Measurements from ENCODE around the gene RBL1. TPM values are rescaled to one million over a fixed set of nuclear protein-coding genes. Genes with fewer than 3 reads are reported as not detected.
"Not testable (repeated sequence)": the region's sequence is repeated elsewhere in the genome, so short reads cannot be mapped to it uniquely, and the experiment has no call there.

RBL1 gene
- total RNA-seq, 1 donor from 2014 or later, result 4.3 TPM

DNA sequence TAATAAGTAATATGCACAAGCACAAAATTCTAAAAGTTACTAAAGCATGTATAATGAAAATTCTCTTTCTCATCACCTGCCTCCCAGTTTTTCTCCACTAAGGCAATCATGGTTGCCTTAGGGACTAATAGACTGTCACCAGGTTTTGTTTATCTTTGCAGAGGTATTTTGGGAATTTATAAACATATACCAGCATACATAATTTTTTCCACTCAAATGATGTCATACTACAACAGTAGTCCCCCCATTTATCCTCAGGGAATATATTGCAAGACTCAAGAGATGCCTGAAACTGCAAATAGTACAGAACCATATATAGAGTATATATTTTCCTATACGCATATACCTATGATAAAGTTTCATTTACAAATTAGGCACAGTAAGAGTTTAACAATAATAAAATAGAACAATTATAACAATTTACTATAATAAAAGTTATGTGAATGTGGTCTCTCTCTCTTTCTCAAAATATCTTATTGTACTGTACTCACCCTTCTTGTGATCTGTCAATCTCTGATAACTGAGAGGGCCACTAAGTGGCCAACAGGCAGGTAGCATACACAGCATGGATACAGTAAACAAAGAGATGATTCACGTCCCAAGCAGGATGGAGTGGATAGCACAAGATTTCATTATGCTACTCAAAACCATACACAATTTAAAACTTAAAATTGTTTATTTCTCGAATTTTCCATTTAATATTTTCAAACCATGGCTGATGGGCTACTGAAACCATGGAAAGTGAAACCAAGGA, 19.7 kb downstream of the RBL1 start:
- DNase-seq (ENCODE audit: extremely low read depth, low read depth, low spot score), result no peak

DNA sequence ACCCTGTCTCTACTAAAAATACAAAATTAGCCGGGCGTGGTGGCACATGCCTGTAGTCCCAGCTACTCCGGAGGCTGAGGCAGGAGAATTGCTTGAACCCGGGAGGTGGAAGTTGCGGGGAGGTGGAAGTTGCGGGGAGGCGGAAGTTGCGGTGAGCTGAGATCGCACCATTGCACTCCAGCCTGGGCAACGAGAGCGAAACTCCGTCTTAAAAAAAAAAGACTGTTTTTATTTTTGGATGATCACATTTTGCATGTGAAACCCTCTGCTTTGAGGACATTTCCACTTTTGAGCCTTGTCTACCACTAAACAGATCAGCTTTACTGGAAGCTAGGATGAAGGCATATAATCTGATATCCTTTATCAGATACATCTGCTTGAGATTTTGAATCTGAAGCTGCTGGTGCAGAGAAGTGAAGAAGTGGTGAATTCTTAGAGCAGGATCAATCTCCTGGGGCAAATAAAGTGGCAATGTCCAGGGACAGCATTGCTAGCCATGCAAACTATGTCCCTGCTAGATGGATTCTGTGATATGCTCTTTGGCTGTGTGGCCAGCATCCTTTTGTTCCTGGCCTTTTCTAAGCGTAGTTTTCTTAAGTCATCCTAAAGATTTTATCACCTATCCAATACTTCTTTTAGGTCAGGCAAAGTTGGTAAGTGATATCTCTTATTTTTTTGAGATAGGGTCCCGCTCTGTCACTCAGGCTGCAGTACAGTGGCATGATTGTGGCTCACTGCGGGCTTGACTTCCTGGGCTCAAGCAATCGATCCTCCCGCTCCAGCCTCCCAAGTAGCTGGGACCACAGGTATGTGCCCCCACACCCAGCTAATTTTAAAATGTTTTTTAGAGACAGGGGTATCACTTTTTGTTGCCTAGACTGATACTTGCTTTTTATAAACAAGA, 23.3 kb downstream of the RBL1 start:
- no peak for DNase-seq (ENCODE audit: extremely low read depth, low read depth, low spot score)

DNA sequence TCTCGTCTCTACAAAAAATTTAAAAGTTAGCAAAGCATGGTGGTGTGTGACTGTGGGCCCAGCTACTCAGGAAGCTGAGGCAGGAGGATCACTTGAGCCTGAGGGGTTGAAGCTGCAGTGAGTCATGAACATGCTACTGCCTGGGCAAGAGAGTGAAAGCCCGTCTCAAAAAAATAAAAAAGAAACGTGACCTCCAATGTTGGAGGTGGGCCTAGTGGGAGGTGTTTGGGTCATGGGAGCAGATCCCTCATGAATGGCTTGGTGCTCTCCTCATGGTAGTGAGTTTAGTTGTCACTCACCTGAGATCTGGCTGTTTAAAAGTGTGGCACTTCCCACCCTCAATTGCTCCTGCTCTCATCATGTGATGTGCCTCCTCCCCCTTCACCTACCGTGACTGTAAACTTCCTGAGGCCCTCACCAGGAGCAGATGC, 24.3 kb downstream of the RBL1 start:
- DNase-seq (ENCODE audit: extremely low read depth, low read depth, low spot score), result no peak

DNA sequence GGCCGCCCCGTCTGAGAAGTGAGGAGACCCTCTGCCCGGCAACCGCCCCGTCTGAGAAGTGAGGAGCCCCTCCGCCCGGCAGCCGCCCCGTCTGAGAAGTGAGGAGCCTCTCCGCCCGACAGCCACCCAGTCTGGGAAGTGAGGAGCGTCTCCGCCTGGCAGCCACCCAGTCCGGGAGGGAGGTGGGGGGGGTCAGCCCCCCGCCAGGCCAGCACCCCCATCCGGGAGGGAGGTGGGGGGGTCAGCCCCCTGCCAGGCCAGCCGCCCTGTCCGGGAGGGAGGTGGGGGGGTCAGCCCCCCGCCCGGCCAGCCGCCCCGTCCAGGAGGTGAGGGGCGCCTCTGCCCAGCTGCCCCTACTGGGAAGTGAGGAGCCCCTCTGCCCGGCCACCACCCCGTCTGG, 26.2 kb downstream of the RBL1 start:
- DNase-seq (ENCODE audit: extremely low read depth, low read depth, low spot score), result not testable (repeated sequence)

- DNase-seq (ENCODE audit: extremely low read depth, low read depth, low spot score), result no peak
Observed at GRCh38 chr20:37066168-37066567, 29.6 kb downstream of the RBL1 start.

GRCh38 chr20:37055276-37055675, 40.5 kb downstream of the RBL1 start:
- no peak for DNase-seq (ENCODE audit: extremely low read depth, low read depth, low spot score)

- DNase-seq (ENCODE audit: extremely low read depth, low read depth, low spot score), result no peak
Observed at GRCh38 chr20:37053230-37053950, 42.4 kb downstream of the RBL1 start.

DNA sequence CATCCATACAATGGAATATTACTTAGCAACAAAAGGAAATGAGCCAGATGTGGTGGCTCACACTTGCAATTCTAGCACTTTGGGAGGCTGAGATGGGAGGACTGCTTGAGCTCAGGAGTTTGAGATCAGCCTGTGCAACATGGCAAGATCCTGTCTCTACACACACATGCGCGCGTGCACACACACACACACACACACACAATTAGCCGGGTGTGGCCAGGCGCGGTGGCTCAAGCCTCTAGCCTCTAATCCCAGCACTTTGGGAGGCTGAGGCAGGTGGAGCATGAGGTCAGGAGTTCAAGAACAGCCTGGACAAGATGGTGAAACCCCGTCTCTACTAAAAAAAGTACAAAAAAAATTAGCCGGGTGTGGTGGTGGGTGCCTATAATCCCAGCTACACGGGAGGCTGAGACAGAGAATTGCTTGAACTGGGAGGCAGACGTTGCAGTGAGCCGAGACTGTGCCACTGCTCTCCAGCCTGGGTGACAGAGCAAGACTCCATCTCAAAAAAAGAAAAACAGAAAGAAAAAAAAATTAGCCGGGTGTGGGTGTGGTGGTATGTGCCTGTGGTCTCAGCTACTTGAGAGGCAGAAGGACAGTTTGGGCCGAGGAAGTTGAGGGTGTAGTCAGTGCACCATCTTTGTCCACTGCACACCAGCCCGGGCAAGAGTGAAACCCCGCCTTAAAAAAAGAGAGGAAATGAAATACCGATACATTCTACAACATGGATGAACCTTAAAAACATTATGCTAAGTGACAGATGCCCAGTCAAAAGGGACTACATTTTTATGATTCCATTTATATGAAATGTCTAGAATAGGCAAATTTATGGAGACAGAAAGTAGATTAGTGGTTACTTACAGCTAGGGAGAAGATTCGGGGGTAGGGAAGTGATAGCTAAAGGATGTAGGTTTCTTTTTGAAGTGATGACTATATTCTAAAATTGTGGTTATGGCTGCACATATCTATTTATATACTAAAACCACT, 52.5 kb downstream of the RBL1 start:
- no peak for DNase-seq (ENCODE audit: extremely low read depth, low read depth, low spot score)

- DNase-seq (ENCODE audit: extremely low read depth, low read depth, low spot score), result not testable (repeated sequence)
Observed at GRCh38 chr20:37039366-37039765, 56.4 kb downstream of the RBL1 start.

DNA sequence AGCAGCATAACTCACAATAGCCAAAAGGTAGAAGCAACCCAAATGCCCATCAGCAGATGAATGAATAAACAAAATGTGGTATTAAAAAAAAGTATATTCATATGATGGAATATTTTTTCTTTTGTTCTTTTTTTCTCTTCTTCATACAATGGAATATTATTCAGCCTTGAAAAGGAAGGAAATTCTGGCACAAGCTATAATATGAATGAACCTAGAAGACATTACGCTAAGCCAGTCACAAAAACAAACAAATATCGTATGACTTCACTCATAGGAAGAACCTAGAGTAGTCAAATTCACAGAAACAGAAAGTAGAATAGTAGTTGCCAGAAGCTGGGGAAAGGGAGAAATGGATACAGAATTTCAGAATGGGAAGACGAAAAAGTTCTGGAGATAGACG, 63.7 kb downstream of the RBL1 start:
- no peak for DNase-seq (ENCODE audit: extremely low read depth, low read depth, low spot score)

- no peak for DNase-seq (ENCODE audit: extremely low read depth, low read depth, low spot score)
Observed at GRCh38 chr20:37020636-37021035, 75.2 kb downstream of the RBL1 start.

DNA sequence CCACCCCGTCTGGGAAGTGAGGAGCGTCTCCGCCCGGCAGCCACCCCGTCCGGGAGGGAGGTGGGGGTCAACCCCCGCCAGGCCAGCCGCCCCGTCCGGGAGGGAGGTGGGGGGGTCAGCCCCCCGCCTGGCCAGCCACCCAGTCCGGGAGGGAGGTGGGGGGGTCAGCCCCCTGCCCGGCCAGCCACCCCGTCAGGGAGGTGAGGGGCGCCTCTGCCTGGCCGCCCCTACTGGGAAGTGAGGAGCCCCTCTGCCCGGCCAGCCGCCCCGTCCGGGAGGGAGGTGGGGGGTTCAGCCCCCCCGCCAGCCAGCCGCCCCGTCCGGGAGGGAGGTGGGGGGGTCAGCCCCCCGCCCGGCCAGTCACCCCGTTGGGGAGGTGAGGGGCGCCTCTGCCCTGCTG, 83.2 kb downstream of the RBL1 start:
- not testable (repeated sequence) for DNase-seq (ENCODE audit: extremely low read depth, low read depth, low spot score)

GRCh38 chr20:37011858-37012257, 83.9 kb downstream of the RBL1 start:
- DNase-seq (ENCODE audit: extremely low read depth, low read depth, low spot score), result not testable (repeated sequence)

GRCh38 chr20:37011147-37011546, 84.7 kb downstream of the RBL1 start:
- DNase-seq (ENCODE audit: extremely low read depth, low read depth, low spot score), result no peak

DNA sequence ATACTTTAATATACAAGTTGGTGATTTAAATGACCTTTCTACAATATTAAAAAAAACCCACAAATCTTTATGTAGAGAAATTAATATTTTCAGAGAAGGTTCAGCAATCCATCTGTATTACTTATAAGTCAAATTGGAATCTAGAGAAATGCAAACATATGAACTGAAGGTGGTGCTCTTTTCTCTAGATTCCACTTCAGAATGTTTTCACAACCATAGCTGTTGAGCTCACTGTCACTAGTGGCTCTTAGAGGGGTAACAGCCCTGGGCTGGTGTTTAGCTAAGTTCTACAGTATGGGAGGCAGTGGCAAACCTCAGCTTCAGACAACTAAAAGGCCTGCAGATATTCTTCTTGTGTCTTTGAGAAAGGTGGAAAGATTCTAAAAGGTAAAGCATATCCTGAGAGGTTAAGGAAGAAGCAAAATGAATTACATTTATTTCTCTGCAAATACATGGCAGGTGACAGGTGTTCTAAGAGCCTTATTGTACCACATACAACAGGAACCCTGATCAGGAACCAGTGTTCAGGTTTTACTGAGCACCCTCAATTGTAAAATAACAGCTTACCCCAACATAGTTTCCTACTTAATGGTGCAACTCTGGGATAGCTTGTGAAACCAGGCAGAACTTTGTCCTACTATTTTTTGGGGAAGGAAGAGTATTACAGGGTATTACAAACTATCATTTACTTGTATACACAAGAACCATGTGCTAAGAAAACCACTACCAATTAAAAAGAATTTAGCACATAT, 87.7 kb downstream of the RBL1 start:
- DNase-seq (ENCODE audit: extremely low read depth, low read depth, low spot score), result peak; percentile 4

DNA sequence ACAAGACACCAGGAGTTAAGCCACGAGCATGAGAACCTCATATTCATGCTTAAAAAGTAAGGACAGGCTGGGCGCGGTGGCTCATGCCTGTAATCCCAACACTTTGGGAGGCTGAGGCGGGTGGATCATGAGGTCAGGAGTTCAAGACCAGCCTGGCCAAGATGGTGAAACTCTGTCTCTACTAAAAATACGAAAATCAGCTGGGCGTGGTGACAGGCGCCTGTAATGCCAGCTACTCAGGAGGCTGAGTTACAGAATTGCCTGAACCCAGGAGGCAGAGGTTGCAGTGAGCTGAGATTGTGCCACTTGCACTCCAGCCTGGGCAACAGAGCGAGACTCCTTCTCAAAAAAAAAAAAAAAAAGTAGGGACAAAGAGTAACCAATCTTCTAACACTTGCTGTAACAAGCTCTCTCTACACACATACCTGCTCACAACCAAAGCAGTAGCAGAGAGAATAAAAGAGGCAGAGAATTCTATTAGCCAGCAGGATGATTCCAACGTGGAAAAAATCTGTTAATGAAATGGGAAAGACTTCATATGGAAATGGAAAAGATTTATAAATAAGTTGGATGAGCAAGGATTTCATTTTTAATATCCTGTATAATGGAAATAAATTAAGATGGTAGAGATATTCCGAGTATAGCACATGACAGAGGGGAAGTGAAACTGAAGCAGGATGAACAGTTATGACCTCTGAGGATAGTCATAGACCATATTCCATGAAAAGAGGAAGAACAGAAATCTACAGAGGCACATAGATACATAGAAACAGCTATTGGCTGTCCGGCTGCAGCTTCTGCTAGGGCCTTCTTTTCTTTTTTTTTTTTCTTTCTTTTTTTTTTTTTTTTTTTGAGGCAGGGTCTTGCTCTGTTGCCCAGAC, 90.5 kb downstream of the RBL1 start:
- DNase-seq (ENCODE audit: extremely low read depth, low read depth, low spot score), result not testable (repeated sequence)

DNA sequence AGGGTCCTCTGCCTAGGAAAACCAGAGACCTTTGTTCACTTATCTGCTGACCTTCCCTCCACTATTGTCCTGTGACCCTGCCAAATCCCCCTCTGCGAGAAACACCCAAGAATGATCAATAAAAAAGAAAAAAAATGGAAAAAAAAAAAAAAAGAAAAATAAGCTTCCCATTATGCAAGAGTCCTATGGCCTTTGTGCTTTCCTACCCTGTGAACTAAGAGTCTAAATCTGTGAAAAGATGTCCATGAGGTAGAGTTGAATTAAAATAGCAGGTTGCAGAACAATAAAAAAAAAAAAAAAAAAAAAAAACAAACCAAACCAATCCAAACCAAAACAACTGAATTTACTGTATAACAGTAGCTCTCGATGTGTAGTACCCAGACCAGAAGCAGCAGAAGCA, 94.2 kb downstream of the RBL1 start:
- DNase-seq (ENCODE audit: extremely low read depth, low read depth, low spot score), result not testable (repeated sequence)

DNA sequence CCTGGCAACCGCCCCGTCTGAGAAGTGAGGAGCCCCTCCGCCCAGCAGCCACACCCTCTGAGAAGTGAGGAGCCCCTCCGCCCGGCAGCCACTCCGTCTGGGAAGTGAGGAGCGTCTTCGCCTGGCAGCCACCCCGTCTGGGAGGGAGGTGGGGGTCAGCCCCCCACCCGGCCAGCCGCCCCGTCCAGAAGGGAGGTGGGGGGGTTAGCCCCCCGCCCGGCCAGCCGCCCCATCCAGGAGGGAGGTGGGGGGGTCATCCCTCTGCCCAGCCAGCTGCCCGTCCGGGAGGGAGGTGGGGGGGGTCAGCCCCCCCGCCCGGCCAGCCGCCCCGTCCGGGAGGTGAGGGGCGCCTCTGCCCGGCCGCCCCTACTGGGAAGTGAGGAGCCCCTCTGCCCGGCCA, 95.6 kb downstream of the RBL1 start:
- DNase-seq (ENCODE audit: extremely low read depth, low read depth, low spot score), result not testable (repeated sequence)

Data from glomerular endothelial cell (primary cell).